Panc1 (cell line): Measurements from ENCODE around the gene PARD6B. TPM values are rescaled to one million over a fixed set of nuclear protein-coding genes. Genes with fewer than 3 reads are reported as not detected.

Source experiments
- ATAC-seq: fragments of 200-7000 bp; cut with Tn5 transposase; 2 replicates; pipeline ENCODE4 v1.9.1; 2020; ENCODE audit warnings: mild to moderate bottlenecking, moderate library complexity
- BruUV-seq: library from RNA; stranded (reverse); fragments of 400-500 nt; replicated peaks from 2 replicates; lab custom pipeline; 2021; lab: Mats Ljungman, UMichigan
- CTCF ChIA-PET: fragments of 300-600 bp; sonication (Branson Sonifier 250); formaldehyde crosslinking; loops from one replicate; lab custom pipeline; 2022; ENCODE audit warnings: antibody characterized with exemption; lab: Charles Lee
- POLR2A ChIA-PET: fragments of 300-600 bp; sonication (Branson Sonifier 250); formaldehyde crosslinking; loops from one replicate; lab custom pipeline; 2022; ENCODE audit warnings: antibody characterized with exemption; lab: Charles Lee
- DNase-seq: peaks from one replicate; pipeline ENCODE4 v3.0.0-alpha.2; 2010; ENCODE audit warnings: low read depth, low spot score
- H3K27ac ChIP-seq: 2 replicates; pipeline ENCODE4 v1.5.1; 2011; ENCODE audit warnings: mild to moderate bottlenecking, low read length, inconsistent platforms
- H3K27me3 ChIP-seq: fragments of 200-500 bp; sonication (Bioruptor generic); 2 replicates; pipeline ENCODE4 v1.6.0; 2014; ENCODE audit warnings: low read length, inconsistent platforms; ENCODE audit not compliant: control insufficient read depth, insufficient read depth
- H3K36me3 ChIP-seq: fragments of 200-500 bp; sonication (Bioruptor generic); 2 replicates; pipeline ENCODE4 v1.5.1; 2014; ENCODE audit warnings: inconsistent platforms, mild to moderate bottlenecking, low read length, moderate library complexity; ENCODE audit not compliant: control insufficient read depth, insufficient read depth
- H3K4me1 ChIP-seq: 2 replicates; pipeline ENCODE4 v1.5.1; 2011; ENCODE audit warnings: inconsistent platforms, mild to moderate bottlenecking, low read length, moderate library complexity; ENCODE audit not compliant: control insufficient read depth, insufficient read depth
- H3K4me3 ChIP-seq, 2 experiments: 2 replicates each; pipeline ENCODE4 v1.5.1; 2011 to 2012; ENCODE audit warnings: low read depth in 2 of 2, low read length in 2 of 2, mild to moderate bottlenecking in 2 of 2, inconsistent platforms in 1 of 2, moderate library complexity in 1 of 2
- H3K9me3 ChIP-seq: fragments of 200-500 bp; sonication (Bioruptor generic); 2 replicates; pipeline ENCODE4 v1.5.1; 2014; ENCODE audit warnings: low read depth, mild to moderate bottlenecking, inconsistent platforms, low read length, moderate library complexity; ENCODE audit not compliant: control insufficient read depth, insufficient read depth
- CTCF ChIP-seq: fragments of 450-650 bp; IDR thresholded peaks from 2 replicates; pipeline ENCODE4 v1.5.1; 2017; ENCODE audit warnings: mild to moderate bottlenecking
- POLR2AphosphoS5 ChIP-seq: IDR thresholded peaks from 2 replicates; pipeline ENCODE4 v1.6.1; 2012; ENCODE audit warnings: mild to moderate bottlenecking, low read depth, low read length, moderate library complexity
- SIN3A ChIP-seq: IDR thresholded peaks from 2 replicates; pipeline ENCODE4 v1.6.1; 2012; ENCODE audit warnings: low read depth, mild to moderate bottlenecking, low read length, moderate library complexity, borderline replicate concordance; ENCODE audit not compliant: insufficient read depth
- TCF7L2 ChIP-seq: IDR thresholded peaks from 2 replicates; pipeline ENCODE4 v1.6.1; 2011; ENCODE audit warnings: mild to moderate bottlenecking, low read depth, low read length, inconsistent platforms
- in situ Hi-C: cut with HindIII; loops from 2 replicates; pipeline ENCODE4 v1.10.0; 2016; ENCODE audit warnings: low sequenced_read_pairs, low pct_unique_long_range_greater_than_20kb
- intact Hi-C: fragments of 100-400 bp; cut with micrococcal nuclease; formaldehyde crosslinking; loops from one replicate; pipeline ENCODE4 v1.10.0; 2022; ENCODE audit not compliant: unreplicated experiment
- total RNA-seq: library from RNA; stranded (reverse); gene quantifications from one replicate; pipeline ENCODE4 v1.2.1, GENCODE V29; 2021; ENCODE audit not compliant: unreplicated experiment

The PARD6B gene
- total RNA-seq, 1 experiment from 2014 or later: 132 TPM

- H3K4me3 ChIP-seq: peak overlapping the region; percentile 71 to 89
- intact Hi-C loops: no loop called here
- ATAC-seq (no peak), DNase-seq (no peak)
- CTCF ChIA-PET: interaction anchor here (0.6 to 0.7 kb wide), 2 partner anchors 55 to 70 kb away, joined by 3 read pairs; no protein-coding TSS in a partner anchor
- in situ Hi-C loops: loop anchor here (5.0 kb wide), 1 partner anchor 36 kb away; no protein-coding TSS in a partner anchor
- peaks cover 53% of the 10 kb centered on the region for H3K4me1 ChIP-seq
- TF ChIP-seq POLR2AphosphoS5 (peak; percentile 14; the same call in 1 of the 2 replicates), TCF7L2 (no peak), SIN3A (0 out of 2 replicates have a peak, but pooled peaks have one; percentile 28)
- peaks cover 31% of the 10 kb centered on the region for H3K36me3 ChIP-seq
- POLR2A ChIA-PET: interaction anchor here (0.6 to 1.3 kb wide), 3 partner anchors 44 to 89 kb away, joined by 3 to 5 read pairs (median 3); no protein-coding TSS in a partner anchor
- no peaks in the 10 kb centered on the region for H3K9me3 ChIP-seq
- H3K27me3 ChIP-seq: no peaks in the 10 kb centered on the region
- no TSS peak for BruUV-seq
- H3K27ac ChIP-seq: peak overlapping the region; percentile 99
Observed at GRCh38 chr20:50733644-50734349, 2.4 kb downstream of the PARD6B start.

GRCh38 chr20:50734730-50735679 is 3.6 kb downstream of the PARD6B start:
- Histone ChIP-seq H3K4me3 (peak overlapping the region; percentile 71 to 89), H3K4me1 (peaks cover 53% of the 10 kb centered on the region), H3K36me3 (peaks cover 35% of the 10 kb centered on the region), H3K27me3 (no peaks in the 10 kb centered on the region), H3K27ac (peak overlapping the region; percentile 99), H3K9me3 (no peaks in the 10 kb centered on the region)
- no TSS peak for BruUV-seq
- no peak for DNase-seq
- TF ChIP-seq POLR2AphosphoS5 (no peak), CTCF (no peak; the same call in 1 of the 2 replicates)
- intact Hi-C loops: no loop called here
- ATAC-seq: no peak
- ChIA-PET CTCF (interaction anchor here (0.6 kb wide), 1 partner anchor 71 kb away, joined by 3 read pairs; no protein-coding TSS in a partner anchor), POLR2A (interaction anchor here (0.6 to 1.3 kb wide), 4 partner anchors 20 to 784 kb away, joined by 3 read pairs; no protein-coding TSS in a partner anchor)
- in situ Hi-C loops: loop anchor here (5.0 kb wide), 1 partner anchor 38 kb away; no protein-coding TSS in a partner anchor

GRCh38 chr20:50735813-50736212 is 4.4 kb downstream of the PARD6B start:
- peak overlapping the region; percentile 99 for H3K27ac ChIP-seq
- BruUV-seq: no TSS peak
- peak overlapping the region; percentile 71 to 89 for H3K4me3 ChIP-seq
- H3K9me3 ChIP-seq: no peaks in the 10 kb centered on the region
- TF ChIP-seq TCF7L2 (no peak; the same call in 1 of the 2 replicates), POLR2AphosphoS5 (peak; percentile 47)
- H3K27me3 ChIP-seq: no peaks in the 10 kb centered on the region
- CTCF ChIA-PET: no interaction called here
- POLR2A ChIA-PET: no interaction called here
- no peak for DNase-seq
- in situ Hi-C loops (no loop called here), intact Hi-C loops (no loop called here)
- ATAC-seq: no peak
- H3K36me3 ChIP-seq: peaks cover 42% of the 10 kb centered on the region
- H3K4me1 ChIP-seq: peaks cover 56% of the 10 kb centered on the region
